K562 (cell line): ENCODE data around the gene DCAKD. TPM values are rescaled to one million over a fixed set of nuclear protein-coding genes. Genes with fewer than 3 reads are reported as not detected.

Experiments used
- CCNT2 ChIP-seq: IDR thresholded peaks from 2 replicates; pipeline ENCODE4 v1.6.1; 2011; ENCODE audit warnings: borderline replicate concordance, low read depth, mild to moderate bottlenecking, moderate library complexity, mixed read lengths, low read length; ENCODE audit not compliant: insufficient read length; ENCODE audit errors: extremely low read depth
- DMBX1 ChIP-seq: fragments of 250-450 bp; sonication (Bioruptor Pico); IDR thresholded peaks from 2 replicates; pipeline ENCODE4 v1.8.0; 2022; ENCODE audit warnings: inconsistent platforms, mild to moderate bottlenecking, moderate library complexity, borderline replicate concordance
- DNMT1 ChIP-seq: fragments of 450-650 bp; IDR thresholded peaks from 2 replicates; pipeline ENCODE4 v1.6.1; 2016; ENCODE audit warnings: antibody characterized with exemption, mild to moderate bottlenecking
- HDAC2 ChIP-seq: fragments of 450-650 bp; IDR thresholded peaks from 2 replicates; pipeline ENCODE4 v1.6.1; 2016; ENCODE audit warnings: mild to moderate bottlenecking
- HEY1 ChIP-seq: fragments of 250-450 bp; sonication (Bioruptor Pico); IDR thresholded peaks from 2 replicates; pipeline ENCODE4 v1.5.0; 2020; ENCODE audit warnings: mild to moderate bottlenecking, moderate library complexity, borderline replicate concordance
- HINFP ChIP-seq: fragments of 450-650 bp; conservative IDR thresholded peaks from 2 replicates; pipeline ENCODE4 v1.6.1; 2016; ENCODE audit warnings: missing genetic modification characterization, low read depth, mild to moderate bottlenecking, control low read depth, missing compliant biosample characterization
- KAT7 ChIP-seq: sonication (generic); formaldehyde crosslinking; IDR thresholded peaks from 2 replicates; pipeline ENCODE4 v1.8.0; 2022; ENCODE audit warnings: missing genetic modification reagents, mild to moderate bottlenecking, borderline replicate concordance
- KLF13 ChIP-seq: fragments of 450-650 bp; IDR thresholded peaks from 2 replicates; pipeline ENCODE4 v1.6.1; 2016; ENCODE audit warnings: missing genetic modification characterization, low read depth, mild to moderate bottlenecking, missing compliant biosample characterization, moderate library complexity, borderline replicate concordance
- MCM7 ChIP-seq, 2 experiments: fragments of 450-650 bp; IDR thresholded peaks; 2 replicates each; pipeline ENCODE4 v1.6.1; 2016 to 2018
- NFATC3 ChIP-seq: fragments of 450-650 bp; IDR thresholded peaks from 2 replicates; pipeline ENCODE4 v1.6.1; 2017; ENCODE audit warnings: mild to moderate bottlenecking
- PHB ChIP-seq: fragments of 250-450 bp; sonication (Bioruptor Pico); IDR thresholded peaks from 2 replicates; pipeline ENCODE4 v1.5.0; 2021
- POLR2A ChIP-seq: fragments of 450-650 bp; conservative IDR thresholded peaks from 2 replicates; pipeline ENCODE4 v1.6.1; 2016
- PPARD ChIP-seq: fragments of 250-450 bp; sonication (Bioruptor Pico); IDR thresholded peaks from 2 replicates; pipeline ENCODE4 v1.8.0; 2022; ENCODE audit warnings: inconsistent platforms, mild to moderate bottlenecking, moderate library complexity
- RBBP5 ChIP-seq: fragments of 200-600 bp; sonication (generic); IDR thresholded peaks from 2 replicates; pipeline ENCODE4 v1.6.1; 2012; ENCODE audit warnings: borderline replicate concordance, mild to moderate bottlenecking, low read length, control low read depth, inconsistent platforms; ENCODE audit not compliant: insufficient read depth, poor library complexity, severe bottlenecking
- SIRT6 ChIP-seq: IDR thresholded peaks from one replicate; pipeline ENCODE4 v1.6.1; 2012; ENCODE audit warnings: low read depth, mild to moderate bottlenecking, control low read depth, inconsistent platforms, low read length, moderate library complexity
- TOE1 ChIP-seq, 2 experiments: fragments of 450-650 bp in 1 of 2; sonication (generic) in 1 of 2; formaldehyde crosslinking in 1 of 2; IDR thresholded peaks; 2 replicates each; pipeline versions ENCODE4 v1.7.1 to v1.8.0; 2016 to 2022; ENCODE audit warnings: borderline replicate concordance in 2 of 2, mild to moderate bottlenecking in 2 of 2, antibody characterized with exemption in 1 of 2, inconsistent platforms in 1 of 2, low read depth in 1 of 2, missing genetic modification reagents in 1 of 2, moderate library complexity in 1 of 2
- ZBTB33 ChIP-seq: sonication (generic); formaldehyde crosslinking; IDR thresholded peaks from 2 replicates; pipeline ENCODE4 v1.8.1; 2023; ENCODE audit warnings: mild to moderate bottlenecking, missing genetic modification reagents
- ZBTB7A ChIP-seq: IDR thresholded peaks from 2 replicates; pipeline ENCODE4 v1.6.1; 2011; ENCODE audit warnings: low read depth, mild to moderate bottlenecking, low read length, moderate library complexity, borderline replicate concordance; ENCODE audit not compliant: control insufficient read depth
- ZNF239 ChIP-seq: fragments of 250-450 bp; sonication (Bioruptor Pico); IDR thresholded peaks from 2 replicates; pipeline ENCODE4 v1.4.0; 2020; ENCODE audit warnings: mild to moderate bottlenecking
- ZNF282 ChIP-seq: sonication (generic); formaldehyde crosslinking; IDR thresholded peaks from 2 replicates; pipeline ENCODE4 v1.8.1; 2023; ENCODE audit warnings: missing genetic modification reagents
- ZNF398 ChIP-seq: fragments of 250-450 bp; sonication (Bioruptor Pico); IDR thresholded peaks from 2 replicates; pipeline ENCODE4 v1.8.0; 2021; ENCODE audit warnings: moderate library complexity, mild to moderate bottlenecking, inconsistent platforms
- ZNF778 ChIP-seq: fragments of 450-650 bp; formaldehyde crosslinking; IDR thresholded peaks from 2 replicates; pipeline ENCODE4 v1.4.0; 2020; ENCODE audit warnings: mild to moderate bottlenecking, moderate library complexity
- polyA plus RNA-seq, 8 experiments: library from polyadenylated mRNA; depleted of rRNA in 4 of 8; stranded (reverse) in 5 of 8; unstranded in 3 of 8; fragments of >200 nt; fragmentation: Nextera tagmentation in 2 of 8; fragmentation: Illumina TruSeq in 1 of 8; extraction: Ambion mirVana in 2 of 8; extraction: Trizol in 1 of 8; gene quantifications; 2 replicates each; pipeline versions ENCODE4 v1.2.1 to v1.2.3, GENCODE V29; 2011 to 2014; ENCODE audit warnings: inconsistent platforms in 1 of 8, missing spikeins in 1 of 8
- total RNA-seq, 7 experiments: library from RNA; depleted of rRNA in 6 of 7; stranded (reverse); fragments of >200 nt in 6 of 7; fragmentation: Illumina TruSeq in 2 of 7; extraction: Trizol in 2 of 7; gene quantifications; 2 replicates each; pipeline versions ENCODE4 v1.2.1 to v1.2.3, GENCODE V29; 2011 to 2021; ENCODE audit warnings: low replicate concordance in 1 of 7

The DCAKD gene
- total and polyA plus RNA-seq, 9 of the 15 experiments (the other 6 are each of a cell fraction or from before 2014, with no cell fraction given), result 7.9 to 35.5 (median 21.4) TPM

- TF ChIP-seq TOE1 (IDR thresholded peaks at IDR 0.05; ENCODE audit: borderline replicate concordance) (peak; percentile 69; the same call in 1 of the 2 replicates), TOE1 (CRISPR knock-in tag; IDR thresholded peaks at IDR 0.05; ENCODE audit: borderline replicate concordance, low read depth) (no peak), ZNF398 (no peak), KAT7 (CRISPR knock-in tag) (no peak), KLF13 (tag) (no peak), PHB (0 out of 2 replicates have a peak, but pooled peaks have one; percentile 21), ZBTB7A (peak; percentile 41; the same call in 1 of the 2 replicates), ZNF778 (no peak), MCM7 (IDR thresholded peaks at IDR 0.05) (no peak), CCNT2 (no peak), POLR2A (peak; percentile 54), DMBX1 (CRISPR knock-in tag) (no peak), RBBP5 (no peak), HDAC2 (no peak), ZNF282 (CRISPR knock-in tag) (no peak), ZBTB33 (CRISPR knock-in tag) (no peak), SIRT6 (no peak), HINFP (tag) (peak; percentile 97), PPARD (CRISPR knock-in tag) (no peak), DNMT1 (no peak), HEY1 (CRISPR knock-in tag) (no peak), ZNF239 (CRISPR knock-in tag) (no peak), NFATC3 (no peak)
These were observed 780 bp upstream of the DCAKD start (continued) for GRCh38 chr17:45052052-45052772.
